GM19463 (cell line): ENCODE data around the gene NLGN3.
"Not testable (repeated sequence)": the region's sequence is repeated elsewhere in the genome, so short reads cannot be mapped to it uniquely, and the experiment has no call there.

ENCODE experiments used
- ATAC-seq: cut with Tn5 transposase; IDR thresholded peaks from one replicate; pipeline ENCODE4 v1.9.1; 2021; ENCODE audit warnings: mild to moderate bottlenecking, moderate library complexity; ENCODE audit not compliant: unreplicated experiment

The NLGN3 gene

GRCh38 chrX:71168134-71168533 is 23.5 kb downstream of the NLGN3 start:
- no peak for ATAC-seq

- no peak for ATAC-seq
Observed at GRCh38 chrX:71169586-71169985, 24.9 kb downstream of the NLGN3 start.

DNA sequence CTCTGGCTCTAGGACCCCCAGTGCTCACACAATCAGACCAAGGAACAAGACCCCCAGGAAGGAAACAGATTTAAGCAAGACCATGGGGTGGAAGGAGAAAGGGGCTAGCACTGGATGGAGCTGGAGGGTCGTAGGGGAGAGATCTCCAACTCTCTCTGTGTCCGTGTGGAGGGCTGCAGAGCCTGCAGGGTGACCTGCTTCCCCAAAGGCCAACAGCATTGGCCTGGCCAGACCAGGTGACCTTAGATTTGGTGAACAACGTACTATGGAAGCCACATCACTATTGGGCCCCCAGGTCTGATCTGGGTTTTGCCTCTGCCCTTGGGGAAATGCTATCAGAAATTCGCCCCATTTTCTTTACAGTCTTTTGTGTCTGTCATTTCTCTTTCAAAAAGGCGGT is 26.0 kb downstream of the NLGN3 start:
- no peak for ATAC-seq

DNA sequence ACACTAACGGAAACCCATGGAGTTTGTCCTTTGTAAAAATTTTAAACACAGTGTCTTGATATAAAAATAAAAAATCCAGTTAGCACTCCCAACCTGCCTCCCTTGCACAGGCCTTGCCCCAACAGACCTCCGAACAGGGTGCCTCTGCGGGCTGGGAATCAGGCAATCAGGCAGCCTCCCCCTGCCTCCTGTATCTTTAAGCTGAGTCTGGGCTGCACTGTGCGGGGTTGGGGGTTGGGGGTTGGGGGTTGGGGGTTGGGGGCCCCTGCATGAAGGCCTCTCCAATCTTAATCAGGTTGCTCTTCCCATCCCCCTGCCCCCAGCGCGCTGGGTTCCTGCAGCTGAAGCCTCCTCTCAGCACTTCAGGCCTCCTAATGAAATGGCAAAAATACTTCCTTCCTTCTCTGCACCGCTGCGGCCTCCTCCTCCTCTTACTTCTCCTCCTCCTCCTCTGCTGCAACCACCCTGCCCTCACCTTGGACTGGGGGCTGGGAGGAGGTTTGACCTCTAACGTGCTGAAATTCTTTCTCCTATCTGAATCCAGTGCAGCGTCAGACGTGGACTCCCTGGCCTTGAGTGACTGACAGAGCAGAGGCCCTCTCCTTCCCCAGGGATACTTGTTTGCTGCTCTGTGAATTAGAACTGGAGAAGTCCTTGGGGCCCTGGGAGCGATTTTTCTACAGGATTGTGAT is 26.6 kb downstream of the NLGN3 start:
- ATAC-seq = no peak

DNA sequence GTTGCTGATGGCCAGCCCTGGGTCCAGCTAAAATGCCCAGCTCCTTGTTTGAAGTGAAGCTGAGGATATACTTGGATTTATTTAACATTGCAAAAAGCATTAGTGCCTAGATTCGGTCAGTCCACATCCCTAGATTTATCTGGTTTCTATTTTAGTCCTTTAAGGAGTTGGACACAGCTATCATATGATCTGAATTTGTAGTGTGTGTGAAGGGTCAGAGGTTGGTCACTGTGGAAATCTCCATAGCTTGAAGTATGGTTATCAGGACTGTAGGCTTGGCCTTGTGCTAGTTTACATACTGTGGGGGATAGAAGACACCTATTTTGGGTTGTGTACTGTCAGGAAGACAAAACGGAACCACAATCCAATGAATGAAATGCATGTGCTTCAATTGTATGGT is 28.8 kb downstream of the NLGN3 start:
- ATAC-seq = no peak

DNA sequence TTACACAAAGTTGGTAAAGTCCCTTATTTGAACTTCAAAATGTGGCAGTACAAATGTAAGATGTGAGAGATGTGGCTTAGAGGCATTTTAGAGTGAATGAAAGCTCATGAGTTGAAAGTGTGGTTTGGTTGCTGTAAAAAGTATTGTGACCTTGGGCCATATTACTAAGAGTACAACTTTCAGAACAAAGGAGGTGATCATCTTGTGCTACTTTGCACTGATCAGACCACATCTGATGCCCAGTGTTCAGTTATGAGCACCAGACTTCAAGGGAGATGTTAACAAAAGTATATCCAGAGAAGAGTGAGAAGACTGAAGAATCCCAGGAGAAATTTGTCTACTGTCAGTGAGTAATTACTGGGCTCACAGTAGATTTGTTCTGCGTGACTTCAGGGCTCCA is 30.2 kb downstream of the NLGN3 start:
- ATAC-seq = no peak

DNA sequence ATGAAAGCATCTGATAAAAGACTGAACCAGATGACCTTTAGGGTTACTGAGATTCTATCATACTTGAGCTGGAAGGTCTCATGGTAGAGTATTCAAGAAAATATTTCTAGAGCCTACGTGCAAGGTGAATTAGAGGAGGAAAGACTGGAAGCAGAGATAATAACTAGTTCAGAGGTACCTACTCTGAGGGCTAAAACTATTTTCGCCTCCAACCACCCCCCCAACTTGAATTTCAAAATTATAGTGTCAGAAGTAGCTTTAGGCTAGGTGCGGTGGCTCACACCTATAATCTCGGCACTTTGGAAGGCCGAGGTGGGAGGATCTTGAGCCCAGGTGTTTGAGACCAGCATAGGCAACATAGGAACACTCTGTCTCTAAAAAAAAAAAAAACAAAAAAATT is 30.9 kb downstream of the NLGN3 start:
- no peak for ATAC-seq

DNA sequence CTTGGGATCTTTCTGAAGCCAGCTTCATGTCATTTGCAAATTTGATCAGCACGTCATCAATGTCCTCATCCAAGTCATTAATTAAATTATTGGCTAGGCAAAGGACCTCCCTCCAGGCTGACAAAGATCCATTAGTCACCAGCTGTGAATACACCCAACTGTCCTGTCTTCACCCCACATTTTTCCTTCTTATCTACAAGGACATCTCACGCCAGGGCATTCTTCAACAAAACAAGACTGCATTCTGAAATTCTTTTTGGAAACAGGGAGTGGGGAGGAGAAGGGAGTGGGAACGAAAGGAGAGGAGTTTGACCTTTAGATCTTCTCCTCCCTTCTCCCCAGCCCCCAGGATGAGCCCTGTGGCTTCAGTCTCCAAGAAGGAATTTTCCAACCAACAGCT is 32.7 kb downstream of the NLGN3 start:
- ATAC-seq = no peak

DNA sequence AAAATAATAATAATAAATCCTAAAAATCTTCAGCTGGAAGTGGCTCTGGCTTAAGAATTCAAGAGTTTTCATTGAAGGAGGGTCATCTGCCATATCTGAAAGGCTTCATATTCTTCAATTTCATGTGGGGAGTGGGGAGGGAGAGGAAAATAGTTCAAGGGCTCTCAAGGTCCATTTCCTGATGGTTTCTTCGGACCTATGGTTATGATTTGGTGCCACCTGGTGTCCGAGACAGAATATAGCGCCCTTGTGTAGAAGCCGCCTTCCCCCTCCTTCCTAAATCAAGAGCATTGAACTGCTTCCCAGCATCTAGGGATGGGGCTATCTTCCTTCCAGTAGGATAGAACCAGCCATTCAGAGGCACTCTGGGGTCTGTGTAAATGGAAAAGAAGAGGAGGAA is 34.3 kb downstream of the NLGN3 start:
- ATAC-seq = peak; percentile 33

- ATAC-seq = not testable (repeated sequence)
Observed at GRCh38 chrX:71180579-71181265, 36.1 kb downstream of the NLGN3 start.

DNA sequence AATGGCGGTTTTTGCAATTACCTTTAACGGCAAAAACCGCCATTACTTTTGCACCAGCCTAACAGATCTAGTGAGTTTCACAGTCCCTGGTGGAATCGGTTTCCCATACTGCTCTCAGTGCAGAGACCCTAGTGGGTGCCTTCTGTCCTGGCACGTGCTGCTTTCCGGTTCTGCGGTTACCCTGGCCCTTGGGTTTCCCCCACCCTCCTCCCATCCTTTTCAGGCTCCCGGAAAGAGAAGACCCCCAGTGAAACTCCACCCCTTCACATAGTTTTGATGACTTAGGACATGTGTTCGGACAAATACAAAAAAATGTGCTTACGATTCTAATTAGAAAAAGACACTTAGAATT is 36.9 kb downstream of the NLGN3 start:
- peak; percentile 48 for ATAC-seq

- peak; percentile 87 for ATAC-seq
Observed at GRCh38 chrX:71181910-71182799, 37.5 kb downstream of the NLGN3 start.

DNA sequence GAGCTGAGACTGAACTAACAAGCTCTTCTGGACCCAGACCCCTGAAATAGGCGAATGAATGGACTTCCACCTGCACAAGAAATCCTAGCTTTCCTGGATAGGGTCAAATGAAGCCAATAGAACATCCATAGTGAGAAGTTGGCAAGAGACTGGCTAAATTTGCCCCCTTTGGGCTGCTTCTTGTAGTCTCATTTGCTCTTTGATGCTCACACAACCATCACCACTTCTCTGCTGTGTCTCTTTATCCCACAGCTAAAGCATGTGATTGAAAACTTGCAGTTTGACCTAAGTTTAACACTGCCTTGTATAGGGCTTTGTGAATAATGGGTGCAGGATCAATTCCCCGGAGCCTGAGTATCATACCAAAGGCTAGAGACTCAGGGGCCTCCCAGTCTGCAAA is 38.2 kb downstream of the NLGN3 start:
- ATAC-seq = no peak

DNA sequence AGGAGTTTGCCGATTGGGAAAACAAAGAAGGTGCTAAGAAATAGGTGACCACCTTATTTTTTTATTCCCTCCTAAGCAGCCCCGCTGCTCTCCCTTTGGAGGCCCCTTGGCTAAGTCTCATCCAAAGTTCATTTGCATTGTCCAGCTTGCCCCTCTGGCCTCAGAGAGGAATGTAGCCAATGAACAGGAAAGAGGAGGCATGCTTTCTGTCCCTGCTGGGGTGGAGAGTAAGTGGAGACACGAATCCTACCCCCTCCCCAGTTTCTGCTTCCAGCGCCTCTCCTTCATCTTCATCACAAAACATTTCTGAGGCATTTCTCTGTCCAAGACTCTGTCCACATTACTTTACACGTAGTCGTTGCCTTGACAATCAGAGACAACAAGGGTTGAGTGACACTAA is 38.7 kb downstream of the NLGN3 start:
- ATAC-seq = no peak

GRCh38 chrX:71184092-71184491 is 39.5 kb downstream of the NLGN3 start:
- ATAC-seq = no peak

- no peak for ATAC-seq
Observed at GRCh38 chrX:71184803-71185495, 40.3 kb downstream of the NLGN3 start.

DNA sequence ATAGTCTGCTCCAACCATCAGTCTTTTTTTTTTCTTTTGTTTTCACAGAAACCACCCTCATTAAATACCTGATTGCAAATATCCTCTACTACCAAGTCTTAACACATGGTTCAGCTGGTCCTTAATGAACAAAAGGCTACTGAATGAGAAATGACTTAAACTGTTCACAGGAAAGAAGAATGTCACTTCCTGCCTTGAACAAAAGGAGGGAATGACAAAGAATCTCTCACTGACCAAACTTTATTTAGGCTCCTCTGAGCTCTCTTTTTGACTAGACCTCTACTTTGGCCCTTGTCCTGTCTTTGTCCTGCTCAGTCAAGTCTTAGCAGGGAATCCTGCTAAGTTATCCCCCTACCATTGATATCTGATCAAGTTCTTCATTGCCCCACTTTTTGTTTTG is 46.6 kb downstream of the NLGN3 start:
- ATAC-seq = no peak

DNA sequence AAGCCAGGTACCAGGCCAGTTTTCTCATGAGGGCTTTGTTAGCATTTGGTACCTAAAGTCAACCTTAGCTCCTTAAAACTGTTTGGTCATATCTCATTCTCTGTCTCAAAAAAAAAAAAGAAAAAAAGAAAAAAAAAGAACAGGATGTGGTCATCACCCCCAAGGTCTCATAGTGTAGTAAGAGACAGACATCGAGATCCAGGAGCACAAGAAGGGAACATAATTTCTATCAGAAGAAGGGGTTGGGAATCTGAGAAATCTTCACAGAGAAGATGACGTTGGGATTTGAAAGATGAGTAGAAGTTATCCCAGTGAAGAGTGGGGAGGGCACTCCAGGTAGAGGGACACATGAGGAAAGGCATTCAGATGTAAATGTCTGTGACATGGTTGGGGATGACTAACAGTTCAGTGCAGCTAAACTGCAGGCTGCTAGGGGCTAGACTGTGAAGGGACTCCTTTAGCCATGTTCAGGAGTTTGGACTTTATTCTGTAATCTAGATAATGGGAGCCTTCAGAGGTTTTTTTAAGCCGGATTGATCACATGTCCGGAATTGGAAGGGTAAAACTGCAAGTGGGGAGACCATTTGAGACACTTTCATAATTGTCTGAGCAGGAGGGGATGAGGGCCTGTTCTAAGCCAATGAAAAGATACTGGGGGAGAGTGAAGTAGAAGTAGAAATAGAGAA is 51.5 kb downstream of the NLGN3 start:
- ATAC-seq = peak; percentile 35

DNA sequence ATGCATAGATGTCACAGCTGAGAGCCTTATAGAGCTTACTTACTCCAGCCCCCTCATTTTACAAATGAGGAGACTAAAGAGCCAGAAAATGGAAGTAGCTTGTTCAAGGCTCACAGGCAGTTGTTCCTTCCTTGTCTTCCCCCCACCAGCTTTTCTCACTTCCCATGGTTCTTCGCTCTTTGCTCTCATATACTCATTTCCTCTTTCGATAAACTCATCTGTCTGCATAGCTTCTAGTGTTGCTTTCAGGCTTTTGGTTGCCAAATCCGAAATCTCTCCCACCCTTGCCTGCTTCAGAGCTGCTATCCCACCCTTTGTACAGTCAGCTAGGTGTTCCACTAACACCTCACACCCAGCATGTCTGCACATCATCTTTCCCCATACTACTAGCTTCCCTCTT is 53.4 kb downstream of the NLGN3 start:
- ATAC-seq = peak; percentile 73

- ATAC-seq = no peak
Observed at GRCh38 chrX:71199252-71200008, 54.8 kb downstream of the NLGN3 start.
